ENCODE measurements around the gene SMIM1.

SMIM1 gene

DNA sequence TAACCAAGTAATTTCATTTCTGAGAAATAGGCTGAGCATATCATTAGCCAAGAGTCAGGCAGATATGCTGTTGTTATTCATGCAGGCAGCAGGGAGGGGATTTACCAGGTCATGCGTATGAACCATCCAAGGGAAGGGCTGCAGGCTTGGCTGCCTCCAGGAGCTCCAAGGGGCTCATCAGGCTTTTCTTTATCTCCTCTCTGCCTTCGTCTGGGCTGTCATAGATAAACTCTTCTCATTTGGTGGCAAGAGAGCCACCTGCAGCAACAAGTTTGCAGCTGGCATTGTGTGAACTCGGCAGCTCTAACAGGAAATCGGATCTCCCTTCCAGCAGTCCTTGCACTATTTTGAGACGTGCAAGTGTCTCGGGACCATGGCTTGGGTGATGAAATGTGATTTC, 12.8 kb upstream of the SMIM1 start:
- DNase-seq = no peak
- Histone ChIP-seq H2BK15ac (ENCODE audit: low read depth, poor library complexity, severe bottlenecking) (no peak overlapping the region), H2AFZ (ENCODE audit: low read depth, low read length) (no peak overlapping the region), H3K18ac (ENCODE audit: low read depth in 1 of 2, low read length in 2 of 2) (no peak overlapping the region), H2BK5ac (ENCODE audit: low read depth, low read length, poor library complexity, severe bottlenecking) (no peak overlapping the region), H2AK5ac (ENCODE audit: low read length, severe bottlenecking) (no peak overlapping the region), H3K4ac (ENCODE audit: low read depth in 1 of 2, low read length in 2 of 2) (no peak overlapping the region), H2BK12ac (ENCODE audit: low read length in 2 of 2) (no peak overlapping the region), H3K27ac (ENCODE audit: low read length, poor library complexity, severe bottlenecking) (no peak overlapping the region), H2BK120ac (ENCODE audit: low read depth, low read length) (no peak overlapping the region), H3K9me3 (ENCODE audit: control insufficient read depth, low read length) (peaks cover 7% of the 10 kb centered on the region), H3K4me3 (ENCODE audit: insufficient read depth in 1 of 2, low read depth in 1 of 2, low read length in 2 of 2) (no peak overlapping the region), H3K4me1 (ENCODE audit: control insufficient read depth, insufficient read depth, low read depth, low read length) (no peaks in the 10 kb centered on the region), H3K27me3 (ENCODE audit: control insufficient read depth in 1 of 2, insufficient read depth in 1 of 2, low read length in 2 of 2) (peaks cover 21 to 64% of the 10 kb centered on the region in 2 experiments), H4K91ac (ENCODE audit: low read length) (no peak overlapping the region), H3K79me1 (replicated peaks; ENCODE audit: low read length, poor library complexity, severe bottlenecking) (no peaks in the 10 kb centered on the region), H4K8ac (ENCODE audit: low read length) (no peak overlapping the region), H3K14ac (ENCODE audit: low read length in 2 of 2) (no peak overlapping the region), H3K23ac (ENCODE audit: low read length in 2 of 2) (no peak overlapping the region), H3K36me3 (ENCODE audit: control insufficient read depth in 1 of 2, insufficient read depth in 2 of 2, low read depth in 1 of 2, low read length in 2 of 2) (no peaks in the 10 kb centered on the region), H3K4me2 (ENCODE audit: low read length, poor library complexity, severe bottlenecking) (no peak overlapping the region), H3K9ac (ENCODE audit: low read length) (no peak overlapping the region)
- 82% methylated on average over 6 of the region's 6 CpGs for whole genome bisulfite sequencing

DNA sequence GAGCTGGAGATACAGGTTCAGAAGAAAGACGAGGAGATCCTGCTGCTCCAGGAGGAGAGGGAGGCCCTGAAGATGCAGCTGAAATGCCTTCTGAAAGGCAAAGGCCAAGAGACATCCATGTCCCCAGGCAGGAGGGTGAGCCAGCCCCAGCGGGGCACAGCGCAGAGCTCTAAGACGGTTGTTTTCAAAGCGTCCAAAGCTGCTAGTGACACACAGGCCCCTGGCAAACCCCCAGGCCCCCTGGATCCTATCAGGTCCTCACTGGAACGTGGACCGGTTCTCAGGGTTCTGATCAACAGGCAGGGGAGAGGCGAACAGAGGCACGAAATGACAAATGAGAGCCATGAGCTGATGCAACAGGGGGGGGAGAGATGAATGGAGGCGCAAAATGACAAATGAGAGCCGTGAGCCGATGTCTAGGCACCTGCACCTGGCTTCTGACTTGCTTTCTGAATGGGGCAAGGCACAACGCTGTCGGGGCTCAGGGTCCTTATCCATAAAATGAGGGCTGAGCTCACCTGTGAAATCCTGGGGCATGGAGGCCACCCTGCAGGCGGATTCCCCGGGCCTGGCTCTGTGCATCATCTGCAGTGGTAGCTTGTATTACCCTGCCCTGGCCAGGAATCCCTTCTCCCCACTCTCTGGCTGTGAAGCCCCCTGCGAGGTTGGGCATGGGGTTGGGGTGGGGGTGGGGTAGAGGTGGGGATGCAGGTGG, 11.1 kb upstream of the SMIM1 start:
- no peak overlapping the region for H3K4me3 ChIP-seq (ENCODE audit: insufficient read depth in 1 of 2, low read depth in 1 of 2, low read length in 2 of 2)
- H2BK5ac ChIP-seq (ENCODE audit: low read depth, low read length, poor library complexity, severe bottlenecking) = no peak overlapping the region
- H2BK120ac ChIP-seq (ENCODE audit: low read depth, low read length) = no peak overlapping the region
- no peak for DNase-seq
- H3K23ac ChIP-seq (ENCODE audit: low read length in 2 of 2) = no peak overlapping the region
- no peak overlapping the region for H4K8ac ChIP-seq (ENCODE audit: low read length)
- no peak overlapping the region for H3K4me2 ChIP-seq (ENCODE audit: low read length, poor library complexity, severe bottlenecking)
- no peak overlapping the region for H3K14ac ChIP-seq (ENCODE audit: low read length in 2 of 2)
- H3K9me3 ChIP-seq (ENCODE audit: control insufficient read depth, low read length) = peaks cover 7% of the 10 kb centered on the region
- WGBS = 86% methylated on average over 17 of the region's 17 CpGs
- no peaks in the 10 kb centered on the region for H3K36me3 ChIP-seq (ENCODE audit: control insufficient read depth in 1 of 2, insufficient read depth in 2 of 2, low read depth in 1 of 2, low read length in 2 of 2)
- no peak overlapping the region for H4K91ac ChIP-seq (ENCODE audit: low read length)
- no peaks in the 10 kb centered on the region for H3K4me1 ChIP-seq (ENCODE audit: control insufficient read depth, insufficient read depth, low read depth, low read length)
- peaks cover 9 to 56% of the 10 kb centered on the region in 2 experiments for H3K27me3 ChIP-seq (ENCODE audit: control insufficient read depth in 1 of 2, insufficient read depth in 1 of 2, low read length in 2 of 2)
- no peak overlapping the region for H3K27ac ChIP-seq (ENCODE audit: low read length, poor library complexity, severe bottlenecking)
- H2AFZ ChIP-seq (ENCODE audit: low read depth, low read length) = no peak overlapping the region
- H3K9ac ChIP-seq (ENCODE audit: low read length) = no peak overlapping the region
- H2AK5ac ChIP-seq (ENCODE audit: low read length, severe bottlenecking) = no peak overlapping the region
- H3K79me1 ChIP-seq (replicated peaks; ENCODE audit: low read length, poor library complexity, severe bottlenecking) = no peaks in the 10 kb centered on the region
- no peak overlapping the region for H2BK15ac ChIP-seq (ENCODE audit: low read depth, poor library complexity, severe bottlenecking)
- no peak overlapping the region for H2BK12ac ChIP-seq (ENCODE audit: low read length in 2 of 2)
- no peak overlapping the region for H3K18ac ChIP-seq (ENCODE audit: low read depth in 1 of 2, low read length in 2 of 2)
- H3K4ac ChIP-seq (ENCODE audit: low read depth in 1 of 2, low read length in 2 of 2) = no peak overlapping the region

DNA sequence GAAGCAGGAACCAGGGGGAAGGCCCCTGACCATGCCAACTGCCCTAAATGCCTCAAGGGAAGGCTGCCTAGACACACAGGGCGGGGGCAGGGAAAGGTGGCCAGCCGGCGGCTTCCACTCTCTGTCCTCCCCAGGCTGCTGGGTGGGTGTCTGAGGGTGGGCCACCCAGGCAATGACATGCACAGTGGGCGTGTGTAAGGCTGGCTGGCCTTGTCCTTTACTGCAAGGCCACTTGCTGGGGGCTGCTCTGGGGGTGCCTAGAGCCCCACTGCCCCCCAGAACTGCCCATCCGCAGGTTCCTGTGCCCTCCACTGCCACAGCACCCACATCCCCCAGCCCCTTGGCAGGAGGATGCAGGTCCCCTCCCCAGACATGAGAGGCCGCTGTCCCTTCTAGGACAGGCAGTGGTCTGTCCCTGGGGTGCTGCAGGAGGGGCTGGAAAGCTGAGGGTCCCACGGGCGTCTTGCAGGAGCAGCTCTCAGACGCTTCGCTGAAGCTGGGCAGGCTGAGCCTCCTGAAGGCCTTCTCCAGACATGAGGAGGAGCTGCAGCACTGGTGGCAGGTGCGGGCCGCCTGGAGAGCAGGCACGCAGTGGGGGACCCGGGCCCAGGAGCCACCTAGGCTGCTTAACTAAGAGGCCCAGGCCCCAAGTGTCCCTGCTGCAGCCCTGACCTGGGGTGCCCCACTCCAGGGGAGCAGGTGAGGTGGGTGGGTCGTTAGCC, 10.2 kb upstream of the SMIM1 start:
- Histone ChIP-seq H3K4me3 (ENCODE audit: insufficient read depth in 1 of 2, low read depth in 1 of 2, low read length in 2 of 2) (no peak overlapping the region), H3K23ac (ENCODE audit: low read length in 2 of 2) (no peak overlapping the region), H3K14ac (ENCODE audit: low read length in 2 of 2) (no peak overlapping the region), H3K18ac (ENCODE audit: low read depth in 1 of 2, low read length in 2 of 2) (no peak overlapping the region), H3K27me3 (ENCODE audit: control insufficient read depth in 1 of 2, insufficient read depth in 1 of 2, low read length in 2 of 2) (peaks cover 5 to 53% of the 10 kb centered on the region in 2 experiments), H3K4me2 (ENCODE audit: low read length, poor library complexity, severe bottlenecking) (no peak overlapping the region), H2BK12ac (ENCODE audit: low read length in 2 of 2) (no peak overlapping the region), H2BK15ac (ENCODE audit: low read depth, poor library complexity, severe bottlenecking) (no peak overlapping the region), H3K79me1 (replicated peaks; ENCODE audit: low read length, poor library complexity, severe bottlenecking) (no peaks in the 10 kb centered on the region), H3K27ac (ENCODE audit: low read length, poor library complexity, severe bottlenecking) (no peak overlapping the region), H2BK5ac (ENCODE audit: low read depth, low read length, poor library complexity, severe bottlenecking) (no peak overlapping the region), H2AFZ (ENCODE audit: low read depth, low read length) (no peak overlapping the region), H3K4ac (ENCODE audit: low read depth in 1 of 2, low read length in 2 of 2) (no peak overlapping the region), H4K8ac (ENCODE audit: low read length) (no peak overlapping the region), H3K9me3 (ENCODE audit: control insufficient read depth, low read length) (peaks cover 7% of the 10 kb centered on the region), H3K4me1 (ENCODE audit: control insufficient read depth, insufficient read depth, low read depth, low read length) (no peaks in the 10 kb centered on the region), H2AK5ac (ENCODE audit: low read length, severe bottlenecking) (no peak overlapping the region), H4K91ac (ENCODE audit: low read length) (no peak overlapping the region), H2BK120ac (ENCODE audit: low read depth, low read length) (no peak overlapping the region), H3K9ac (ENCODE audit: low read length) (no peak overlapping the region), H3K36me3 (ENCODE audit: control insufficient read depth in 1 of 2, insufficient read depth in 2 of 2, low read depth in 1 of 2, low read length in 2 of 2) (no peaks in the 10 kb centered on the region)
- 76% methylated on average over 12 of the region's 15 CpGs for WGBS
- no peak for DNase-seq

DNA sequence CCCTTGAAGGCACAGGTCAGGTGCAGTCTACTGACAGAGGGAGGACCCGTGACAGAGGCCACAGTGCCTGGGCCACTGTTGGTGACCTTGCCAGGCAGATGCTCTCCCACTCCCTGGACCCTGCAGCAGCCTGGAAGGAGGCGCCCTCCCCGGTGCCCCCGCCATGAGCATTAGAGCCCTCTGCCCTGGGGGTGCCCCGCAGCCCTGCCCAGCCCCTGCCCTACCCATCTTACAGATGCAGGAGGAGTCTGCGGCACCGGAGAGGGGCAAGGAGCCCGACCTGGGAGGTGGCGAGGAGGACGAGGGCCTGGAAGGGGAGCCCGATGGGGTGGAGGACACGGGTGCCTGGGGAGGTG, 9.7 kb upstream of the SMIM1 start:
- WGBS = 90% methylated on average over 12 of the region's 12 CpGs
- H2AFZ ChIP-seq (ENCODE audit: low read depth, low read length) = no peak overlapping the region
- no peak overlapping the region for H2BK15ac ChIP-seq (ENCODE audit: low read depth, poor library complexity, severe bottlenecking)
- H3K9ac ChIP-seq (ENCODE audit: low read length) = no peak overlapping the region
- no peak overlapping the region for H4K91ac ChIP-seq (ENCODE audit: low read length)
- no peak overlapping the region for H3K23ac ChIP-seq (ENCODE audit: low read length in 2 of 2)
- H3K4me1 ChIP-seq (ENCODE audit: control insufficient read depth, insufficient read depth, low read depth, low read length) = no peaks in the 10 kb centered on the region
- no peak overlapping the region for H3K4me2 ChIP-seq (ENCODE audit: low read length, poor library complexity, severe bottlenecking)
- H4K8ac ChIP-seq (ENCODE audit: low read length) = no peak overlapping the region
- no peak overlapping the region for H3K18ac ChIP-seq (ENCODE audit: low read depth in 1 of 2, low read length in 2 of 2)
- DNase-seq = no peak
- H3K14ac ChIP-seq (ENCODE audit: low read length in 2 of 2) = no peak overlapping the region
- no peak overlapping the region for H2BK120ac ChIP-seq (ENCODE audit: low read depth, low read length)
- no peak overlapping the region for H3K4me3 ChIP-seq (ENCODE audit: insufficient read depth in 1 of 2, low read depth in 1 of 2, low read length in 2 of 2)
- H3K4ac ChIP-seq (ENCODE audit: low read depth in 1 of 2, low read length in 2 of 2) = no peak overlapping the region
- H3K36me3 ChIP-seq (ENCODE audit: control insufficient read depth in 1 of 2, insufficient read depth in 2 of 2, low read depth in 1 of 2, low read length in 2 of 2) = no peaks in the 10 kb centered on the region
- no peak overlapping the region for H2BK5ac ChIP-seq (ENCODE audit: low read depth, low read length, poor library complexity, severe bottlenecking)
- no peak overlapping the region for H2AK5ac ChIP-seq (ENCODE audit: low read length, severe bottlenecking)
- no peaks in the 10 kb centered on the region for H3K79me1 ChIP-seq (replicated peaks; ENCODE audit: low read length, poor library complexity, severe bottlenecking)
- no peak overlapping the region for H3K27ac ChIP-seq (ENCODE audit: low read length, poor library complexity, severe bottlenecking)
- H3K9me3 ChIP-seq (ENCODE audit: control insufficient read depth, low read length) = peaks cover 7% of the 10 kb centered on the region
- H3K27me3 ChIP-seq (ENCODE audit: control insufficient read depth in 1 of 2, insufficient read depth in 1 of 2, low read length in 2 of 2) = peaks cover 5 to 54% of the 10 kb centered on the region in 2 experiments
- no peak overlapping the region for H2BK12ac ChIP-seq (ENCODE audit: low read length in 2 of 2)

Data from mesenchymal stem cell (in vitro differentiated cells and primary cell).